CD4-positive, alpha-beta T cell treated with Interleukin-6 for 4 hours (primary cell): ENCODE measurements around the gene TNS4.

Source experiments
- DNase-seq: peaks from one replicate; pipeline ENCODE4 v3.0.0-alpha.2; 2020; ENCODE audit warnings: mixed read lengths

TNS4 gene

GRCh38 chr17:40490982-40491381, 10.4 kb downstream of the TNS4 start:
- no peak for DNase-seq

GRCh38 chr17:40490289-40490853, 11.1 kb downstream of the TNS4 start:
- peak; percentile 55 for DNase-seq

GRCh38 chr17:40487371-40488020, 13.9 kb downstream of the TNS4 start:
- DNase-seq, result no peak

- no peak for DNase-seq
Observed at GRCh38 chr17:40486522-40487370, 14.7 kb downstream of the TNS4 start.

- DNase-seq, result peak; percentile 52
Observed at GRCh38 chr17:40485851-40486521, 15.4 kb downstream of the TNS4 start.

GRCh38 chr17:40484973-40485530, 16.4 kb downstream of the TNS4 start:
- DNase-seq, result no peak

GRCh38 chr17:40484285-40484972, 17.0 kb downstream of the TNS4 start:
- no peak for DNase-seq

- DNase-seq, result no peak
Observed at GRCh38 chr17:40483679-40484078, 17.7 kb downstream of the TNS4 start.

GRCh38 chr17:40482722-40483121, 18.7 kb downstream of the TNS4 start:
- DNase-seq, result no peak

GRCh38 chr17:40481106-40481505, 20.3 kb downstream of the TNS4 start:
- DNase-seq, result no peak

- peak; percentile 90 for DNase-seq
Observed at GRCh38 chr17:40480501-40481003, 20.9 kb downstream of the TNS4 start.

- DNase-seq, result no peak
Observed at GRCh38 chr17:40479754-40480480, 21.5 kb downstream of the TNS4 start.

- DNase-seq, result no peak
Observed at GRCh38 chr17:40478486-40478885, 22.9 kb downstream of the TNS4 start.

GRCh38 chr17:40477796-40478195, 23.6 kb downstream of the TNS4 start:
- DNase-seq, result no peak

GRCh38 chr17:40475234-40475908, 26.1 kb downstream of the TNS4 start:
- no peak for DNase-seq

- DNase-seq, result no peak
Observed at GRCh38 chr17:40474419-40475002, 26.9 kb downstream of the TNS4 start.

GRCh38 chr17:40473573-40474365, 27.7 kb downstream of the TNS4 start:
- no peak for DNase-seq

GRCh38 chr17:40472733-40473452, 28.5 kb downstream of the TNS4 start:
- DNase-seq, result no peak
